Activated naive CD4-positive, alpha-beta T cell (primary cell): ENCODE measurements around the gene ARL10.
"Not testable (repeated sequence)": the region's sequence is repeated elsewhere in the genome, so short reads cannot be mapped to it uniquely, and the experiment has no call there.

Experiments
- DNase-seq, 4 experiments: peaks; one replicate each; lab custom pipeline; 2025; lab: John Stamatoyannopoulos, UW

ARL10 gene

GRCh38 chr5:176388444-176389134 lies 23.3 kb downstream of the ARL10 start, which contains the start of the genes HIGD2A and NOP16:
TSS of gene HIGD2A (plus strand) at chr5:176388751. CDS start at chr5:176388820, 69 bp downstream.
TSS of gene NOP16 (minus strand) at chr5:176388598. CDS start at chr5:176388539, 59 bp downstream.
- DNase-seq: peak; percentile 90 to 97 (median 94)

GRCh38 chr5:176389135-176390123 lies 24.1 kb downstream of the ARL10 start:
- DNase-seq: peak in 1 of 4 experiments; percentile 71

GRCh38 chr5:176391479-176391878 lies 26.2 kb downstream of the ARL10 start:
- DNase-seq: no peak

GRCh38 chr5:176391999-176392398 lies 26.7 kb downstream of the ARL10 start:
- DNase-seq: no peak

- DNase-seq: no peak
These were observed 27.2 kb downstream of the ARL10 start for GRCh38 chr5:176392526-176392925.

GRCh38 chr5:176394096-176394495 lies 28.8 kb downstream of the ARL10 start:
- DNase-seq: no peak

- no peak for DNase-seq
These were observed 29.8 kb downstream of the ARL10 start for GRCh38 chr5:176394881-176395675.

GRCh38 chr5:176396330-176396729 lies 31.0 kb downstream of the ARL10 start:
- DNase-seq: no peak

- DNase-seq: no peak
These were observed 32.6 kb downstream of the ARL10 start for GRCh38 chr5:176397736-176398420.

- no peak for DNase-seq
These were observed 35.3 kb downstream of the ARL10 start for GRCh38 chr5:176400382-176401156.

- no peak for DNase-seq
These were observed 36.3 kb downstream of the ARL10 start for GRCh38 chr5:176401281-176402205.

- DNase-seq: no peak
These were observed 40.6 kb downstream of the ARL10 start for GRCh38 chr5:176405656-176406435.

- no peak for DNase-seq
These were observed 41.3 kb downstream of the ARL10 start for GRCh38 chr5:176406436-176407052.

- DNase-seq: no peak
These were observed 42.4 kb downstream of the ARL10 start for GRCh38 chr5:176407456-176408251.

GRCh38 chr5:176408252-176408573 lies 42.9 kb downstream of the ARL10 start:
- not testable (repeated sequence) for DNase-seq

GRCh38 chr5:176408590-176408989 lies 43.3 kb downstream of the ARL10 start:
- no peak for DNase-seq

- DNase-seq: no peak
These were observed 44.5 kb downstream of the ARL10 start for GRCh38 chr5:176409765-176410164.
